Liver (tissue), 3 donors: ENCODE measurements around the gene SEMA5A.

Source experiments
- ATF3 ChIP-seq: IDR thresholded peaks from 2 replicates; pipeline ENCODE4 v1.6.1; 2016; ENCODE audit warnings: antibody characterized with exemption
- CTCF ChIP-seq: fragments of 150-350 bp; IDR thresholded peaks from 2 replicates; pipeline ENCODE4 v1.5.1; 2017; ENCODE audit warnings: improper control_type of control experiment, low read depth, low read length; ENCODE audit not compliant: missing input control
- HNF4A ChIP-seq, 2 donors: conservative IDR thresholded peaks; 2 replicates each; pipeline ENCODE4 v1.6.1; 2016; ENCODE audit warnings: antibody characterized with exemption in 2 of 2, mild to moderate bottlenecking in 2 of 2
- HNF4G ChIP-seq: IDR thresholded peaks from 2 replicates; pipeline ENCODE4 v1.6.1; 2016; ENCODE audit warnings: antibody characterized with exemption
- MAX ChIP-seq: IDR thresholded peaks from 2 replicates; pipeline ENCODE4 v1.6.1; 2016; ENCODE audit warnings: antibody characterized with exemption
- NR2F2 ChIP-seq: IDR thresholded peaks from 2 replicates; pipeline ENCODE4 v1.6.1; 2016; ENCODE audit warnings: antibody characterized with exemption
- RAD21 ChIP-seq, 2 donors: IDR thresholded peaks; 2 replicates each; pipeline ENCODE4 v1.6.1; 2016; ENCODE audit warnings: antibody characterized with exemption in 2 of 2, mild to moderate bottlenecking in 2 of 2
- RXRA ChIP-seq, 2 donors: IDR thresholded peaks; 2 replicates each; pipeline ENCODE4 v1.6.1; 2017 to 2018; ENCODE audit warnings: antibody characterized with exemption in 2 of 2, mild to moderate bottlenecking in 1 of 2
- donor health status: healthy.
- donor health status: healthy.

- TF ChIP-seq HNF4G (no peak), CTCF (no peak), ATF3 (no peak), MAX (no peak), NR2F2 (no peak), RXRA (IDR thresholded peaks at IDR 0.05) (no peak), RAD21 (IDR thresholded peaks at IDR 0.05) (no peak), HNF4A (conservative IDR thresholded peaks at IDR 0.05) (no peak)
Observed at GRCh38 chr5:9122528-9122927, 423.3 kb downstream of the SEMA5A start.
